Neuronal stem cell (in vitro differentiated cells): ENCODE measurements around the gene PIK3CD.

Experiments
- DNase-seq: peaks from one replicate; pipeline ENCODE4 v3.0.0-alpha.2; 2013; ENCODE audit warnings: low spot score
- H2AFZ ChIP-seq: one replicate; pipeline ENCODE4 v1.6.1; 2013; ENCODE audit warnings: mild to moderate bottlenecking, low read length, inconsistent platforms
- H2AK5ac ChIP-seq: 2 replicates; pipeline ENCODE4 v1.6.1; 2013; ENCODE audit warnings: low read depth, mild to moderate bottlenecking, inconsistent platforms, low read length, moderate library complexity, mixed read lengths
- H2BK120ac ChIP-seq: 2 replicates; pipeline ENCODE4 v1.6.1; 2013; ENCODE audit warnings: low read depth, mild to moderate bottlenecking, inconsistent platforms, low read length, moderate library complexity, mixed read lengths
- H2BK12ac ChIP-seq: one replicate; pipeline ENCODE4 v1.6.1; 2013; ENCODE audit warnings: low read length, inconsistent platforms
- H2BK15ac ChIP-seq: 2 replicates; pipeline ENCODE4 v1.6.1; 2013; ENCODE audit warnings: mild to moderate bottlenecking, low read length, inconsistent platforms, mixed read lengths
- H2BK5ac ChIP-seq: one replicate; pipeline ENCODE4 v1.6.1; 2013; ENCODE audit warnings: inconsistent platforms, mild to moderate bottlenecking, low read length, moderate library complexity
- H3K14ac ChIP-seq: one replicate; pipeline ENCODE4 v1.6.1; 2013; ENCODE audit warnings: low read length, inconsistent platforms
- H3K18ac ChIP-seq: 2 replicates; pipeline ENCODE4 v1.6.1; 2013; ENCODE audit warnings: low read length, inconsistent platforms
- H3K23ac ChIP-seq: 2 replicates; pipeline ENCODE4 v1.6.1; 2013; ENCODE audit warnings: low read depth, mild to moderate bottlenecking, mixed read lengths, low read length, inconsistent platforms; ENCODE audit not compliant: poor library complexity
- H3K27ac ChIP-seq: replicated peaks from 3 replicates; pipeline ENCODE4 v1.5.1; 2013; ENCODE audit warnings: low read length, inconsistent platforms
- H3K27me3 ChIP-seq, 3 experiments: 2 replicates each; pipeline ENCODE4 v1.6.1; 2013; ENCODE audit warnings: low read length in 3 of 3, mild to moderate bottlenecking in 2 of 3, inconsistent platforms in 1 of 3, low read depth in 1 of 3, mixed read lengths in 1 of 3, moderate library complexity in 1 of 3; ENCODE audit not compliant: control insufficient read depth in 3 of 3, insufficient read depth in 3 of 3
- H3K36me3 ChIP-seq, 2 donors: replicated peaks in 1 of 2; 2 replicates each; pipeline ENCODE4 v1.6.1; 2013; ENCODE audit warnings: low read length in 2 of 2; ENCODE audit not compliant: control insufficient read depth in 2 of 2, insufficient read depth in 2 of 2
- H3K4ac ChIP-seq: 2 replicates; pipeline ENCODE4 v1.6.1; 2013; ENCODE audit warnings: inconsistent platforms, mild to moderate bottlenecking, low read length, moderate library complexity
- H3K4me1 ChIP-seq, 2 donors: 1 replicate in 1 of 2; 2 replicates in 1 of 2; pipeline ENCODE4 v1.6.1; 2013; ENCODE audit warnings: low read length in 2 of 2, low read depth in 1 of 2; ENCODE audit not compliant: control insufficient read depth in 2 of 2, insufficient read depth in 1 of 2
- H3K4me2 ChIP-seq: one replicate; pipeline ENCODE4 v1.6.1; 2013; ENCODE audit warnings: mild to moderate bottlenecking, low read length, inconsistent platforms; ENCODE audit not compliant: insufficient read depth, poor library complexity, severe bottlenecking
- H3K4me3 ChIP-seq, 2 donors: 2 replicates each; pipeline ENCODE4 v1.5.1; 2013; ENCODE audit warnings: low read length in 2 of 2, mild to moderate bottlenecking in 2 of 2, inconsistent platforms in 1 of 2, moderate library complexity in 1 of 2
- H3K79me1 ChIP-seq: one replicate; pipeline ENCODE4 v1.6.1; 2013; ENCODE audit warnings: low read depth, mild to moderate bottlenecking, inconsistent platforms, low read length, moderate library complexity
- H3K9ac ChIP-seq: one replicate; pipeline ENCODE4 v1.6.1; 2013; ENCODE audit warnings: mild to moderate bottlenecking, low read depth, low read length, inconsistent platforms; ENCODE audit not compliant: poor library complexity
- H3K9me3 ChIP-seq, 2 donors: replicated peaks in 1 of 2; 2 replicates each; pipeline versions ENCODE3 to v1.6.1; 2013; ENCODE audit warnings: low read length in 2 of 2, mild to moderate bottlenecking in 2 of 2, inconsistent platforms in 1 of 2, low read depth in 1 of 2, mixed read lengths in 1 of 2, moderate library complexity in 1 of 2; ENCODE audit not compliant: control insufficient read depth in 2 of 2, insufficient read depth in 1 of 2
- H4K8ac ChIP-seq: one replicate; pipeline ENCODE4 v1.6.1; 2013; ENCODE audit warnings: low read depth, mild to moderate bottlenecking, inconsistent platforms, low read length, moderate library complexity
- H4K91ac ChIP-seq: one replicate; pipeline ENCODE4 v1.6.1; 2013; ENCODE audit warnings: low read length, low read depth, mild to moderate bottlenecking, inconsistent platforms; ENCODE audit not compliant: poor library complexity
- WGBS, 2 donors: extraction: QIAGEN DNeasy Blood & Tissue Kit; methylation state at CpG; one replicate each; pipeline ENCODE4 v1.1.7; 2013; ENCODE audit warnings: missing lambda C conversion rate in 2 of 2, mixed read lengths in 1 of 2; ENCODE audit not compliant: insufficient read length in 2 of 2, insufficient replicate concordance in 1 of 2; ENCODE audit errors: extremely low coverage in 2 of 2; 5-methylcytosine and 5-hydroxymethylcytosine counted together

PIK3CD gene

DNA sequence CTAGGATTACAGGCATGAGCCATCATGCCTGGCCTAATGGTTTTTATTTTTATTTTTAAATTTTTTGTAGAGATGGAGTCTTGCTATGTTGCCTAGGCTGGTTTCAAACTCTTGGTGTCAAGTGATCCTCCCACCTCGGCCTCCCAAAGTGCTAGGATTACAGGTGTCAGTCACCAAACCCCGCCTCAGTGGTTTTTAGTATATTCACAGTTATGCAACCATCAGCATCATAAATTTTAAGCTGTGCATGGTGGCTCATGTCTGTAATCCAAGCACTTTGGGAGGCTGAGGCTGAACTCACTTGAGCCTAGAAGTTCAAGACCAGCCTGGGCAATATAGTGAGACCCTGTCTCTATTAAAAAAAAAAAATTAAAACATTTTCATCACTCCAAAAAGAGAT, 28.6 kb downstream of the PIK3CD start:
- H4K91ac ChIP-seq = no peak overlapping the region
- no peak overlapping the region for H3K4ac ChIP-seq
- DNase-seq = no peak
- H2BK5ac ChIP-seq = no peak overlapping the region
- H3K79me1 ChIP-seq = no peaks in the 10 kb centered on the region
- H3K9ac ChIP-seq = no peak overlapping the region
- H2AFZ ChIP-seq = no peak overlapping the region
- H3K4me2 ChIP-seq = no peak overlapping the region
- no peak overlapping the region for H3K27ac ChIP-seq
- no peak overlapping the region for H3K18ac ChIP-seq
- H3K14ac ChIP-seq = no peak overlapping the region
- no peak overlapping the region for H2BK120ac ChIP-seq
- no peak overlapping the region for H2AK5ac ChIP-seq
- H2BK15ac ChIP-seq = no peak overlapping the region
- H3K9me3 ChIP-seq = peaks cover 0 to 2% of the 10 kb centered on the region in 2 donors
- H4K8ac ChIP-seq = no peak overlapping the region
- H3K4me3 ChIP-seq = no peak overlapping the region
- no peak overlapping the region for H2BK12ac ChIP-seq
- WGBS, 2 donors = no CpG with 5 or more reads among the region's 2 CpGs
- H3K27me3 ChIP-seq = no peaks in the 10 kb centered on the region
- no peaks in the 10 kb centered on the region for H3K36me3 ChIP-seq
- no peaks in the 10 kb centered on the region for H3K4me1 ChIP-seq
- H3K23ac ChIP-seq = no peak overlapping the region

DNA sequence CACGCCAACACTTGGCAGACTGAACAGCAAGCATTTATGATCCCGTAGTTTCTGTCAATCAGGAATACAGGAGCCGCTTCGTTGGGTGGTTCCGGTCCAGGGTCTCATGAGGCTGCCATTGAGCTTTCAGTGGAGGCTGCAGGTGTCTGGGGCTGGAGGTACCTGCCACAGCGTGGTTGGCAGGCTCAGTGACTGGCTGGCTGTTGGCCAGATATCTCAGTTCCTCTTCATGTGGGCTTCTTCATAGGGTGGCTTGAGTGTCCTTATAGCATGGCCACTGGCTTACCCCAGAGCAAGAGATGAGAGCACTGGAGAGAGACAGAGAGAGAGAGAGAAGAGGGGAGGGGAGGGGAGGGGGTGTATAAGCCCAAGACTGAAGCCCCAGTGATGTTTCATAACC, 29.3 kb downstream of the PIK3CD start:
- H3K27me3 ChIP-seq = peaks cover 0 to 2% (median 0%) of the 10 kb centered on the region in 3 experiments
- no peak overlapping the region for H3K4ac ChIP-seq
- no peak overlapping the region for H3K23ac ChIP-seq
- no peak overlapping the region for H3K4me2 ChIP-seq
- peaks cover 0 to 2% of the 10 kb centered on the region in 2 donors for H3K9me3 ChIP-seq
- H4K91ac ChIP-seq = no peak overlapping the region
- no peaks in the 10 kb centered on the region for H3K36me3 ChIP-seq
- no peaks in the 10 kb centered on the region for H3K4me1 ChIP-seq
- no peak for DNase-seq
- no peak overlapping the region for H2AFZ ChIP-seq
- no peak overlapping the region for H3K4me3 ChIP-seq
- no peak overlapping the region for H3K27ac ChIP-seq
- no peak overlapping the region for H2BK120ac ChIP-seq
- no peaks in the 10 kb centered on the region for H3K79me1 ChIP-seq
- no peak overlapping the region for H3K14ac ChIP-seq
- H3K9ac ChIP-seq = no peak overlapping the region
- no peak overlapping the region for H2AK5ac ChIP-seq
- no peak overlapping the region for H2BK5ac ChIP-seq
- H4K8ac ChIP-seq = peak overlapping the region; percentile 26
- peak overlapping the region; percentile 69 for H3K18ac ChIP-seq
- no peak overlapping the region for H2BK15ac ChIP-seq
- no peak overlapping the region for H2BK12ac ChIP-seq
- no CpG with 5 or more reads among the region's 6 CpGs for WGBS, 2 donors

DNA sequence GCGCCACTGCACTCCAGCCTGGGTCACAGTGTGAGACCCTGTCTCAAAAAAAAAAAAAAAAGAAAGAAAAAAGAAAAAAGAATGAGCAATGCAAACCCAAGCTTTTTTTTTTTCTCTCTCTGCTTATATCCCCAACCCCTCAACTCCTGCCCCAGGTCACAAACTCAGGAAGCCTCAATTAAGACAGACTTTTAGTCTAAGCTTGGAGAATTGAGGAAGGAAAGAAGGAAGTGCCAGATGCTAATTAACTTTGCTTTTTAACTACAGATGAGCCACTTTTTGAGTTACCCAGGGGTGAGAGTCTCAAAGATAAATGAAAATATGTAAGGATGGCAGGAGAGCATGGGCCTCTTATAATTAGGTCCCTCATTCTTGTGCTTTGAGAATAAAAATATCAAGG, 33.3 kb downstream of the PIK3CD start:
- no CpG with 5 or more reads among the region's 1 CpG for WGBS, 2 donors
- H2BK15ac ChIP-seq = no peak overlapping the region
- H3K4me2 ChIP-seq = no peak overlapping the region
- no peak overlapping the region for H3K9ac ChIP-seq
- H3K4ac ChIP-seq = no peak overlapping the region
- no peak overlapping the region for H4K91ac ChIP-seq
- H3K18ac ChIP-seq = no peak overlapping the region
- H4K8ac ChIP-seq = no peak overlapping the region
- no peak overlapping the region for H3K14ac ChIP-seq
- no peak overlapping the region for H3K23ac ChIP-seq
- H2BK5ac ChIP-seq = no peak overlapping the region
- H3K4me1 ChIP-seq = peaks cover 7% of the 10 kb centered on the region in 2 donors
- no peak overlapping the region for H2BK12ac ChIP-seq
- no peak overlapping the region for H2BK120ac ChIP-seq
- H3K36me3 ChIP-seq = no peaks in the 10 kb centered on the region
- no peak overlapping the region for H3K4me3 ChIP-seq
- no peak overlapping the region for H2AFZ ChIP-seq
- no peak for DNase-seq
- H3K27me3 ChIP-seq = peaks cover 0 to 30% (median 24%) of the 10 kb centered on the region in 3 experiments
- H2AK5ac ChIP-seq = no peak overlapping the region
- H3K79me1 ChIP-seq = no peaks in the 10 kb centered on the region
- H3K9me3 ChIP-seq = no peaks in the 10 kb centered on the region
- no peak overlapping the region for H3K27ac ChIP-seq

DNA sequence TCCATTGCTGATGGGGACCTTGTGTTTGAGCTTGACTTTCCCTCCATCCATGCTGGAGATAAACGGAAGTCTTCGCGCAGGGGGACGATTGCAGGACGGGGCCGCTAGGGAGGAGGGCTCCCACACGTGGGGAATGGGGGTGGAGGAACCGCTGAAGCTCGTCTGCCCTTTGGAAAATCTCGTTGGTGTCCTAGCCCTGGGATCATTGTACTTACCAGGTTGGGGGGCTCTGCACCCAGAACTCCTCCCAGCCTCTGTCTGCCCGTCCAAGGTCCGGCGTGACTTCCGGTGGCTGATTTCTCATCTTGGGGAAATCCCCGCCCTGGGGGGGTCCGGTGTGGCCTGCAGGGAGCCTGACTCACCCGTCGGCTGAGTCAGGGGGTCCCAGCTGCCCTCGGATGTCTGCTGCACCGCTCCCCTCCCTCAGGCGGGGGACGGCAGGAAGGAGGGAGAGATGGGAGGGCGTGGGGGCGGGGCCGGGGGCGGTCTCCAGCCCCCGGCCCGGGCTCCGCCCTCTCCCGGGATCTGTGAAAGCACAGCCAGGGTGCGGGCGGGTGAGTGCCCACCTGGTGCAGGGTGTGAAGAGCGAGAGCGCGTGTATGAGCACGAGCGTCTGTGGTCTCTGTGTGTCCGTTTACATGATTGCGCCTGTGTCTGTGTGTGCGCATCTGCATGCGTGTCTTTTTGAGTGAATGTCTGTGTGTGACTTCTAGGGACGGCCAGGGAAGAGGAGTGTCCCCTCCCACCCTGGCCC, 35.8 kb downstream of the PIK3CD start:
- Histone ChIP-seq H3K18ac (peak overlapping the region; percentile 94), H3K4me1 (peaks cover 9 to 10% of the 10 kb centered on the region in 2 donors), H3K23ac (peak overlapping the region; percentile 85), H2AFZ (peak overlapping the region; percentile 94), H4K8ac (no peak overlapping the region), H3K79me1 (no peaks in the 10 kb centered on the region), H4K91ac (no peak overlapping the region), H2BK15ac (peak overlapping the region; percentile 11), H2BK12ac (no peak overlapping the region), H3K4me2 (peak overlapping the region; percentile 95), H2AK5ac (no peak overlapping the region), H3K9ac (peak overlapping the region; percentile 75), H2BK120ac (no peak overlapping the region), H3K36me3 (no peaks in the 10 kb centered on the region), H3K27ac (no peak overlapping the region), H3K4me3 (peak overlapping the region; percentile 43 to 85), H3K4ac (no peak overlapping the region), H2BK5ac (peak overlapping the region; percentile 48), H3K27me3 (peaks cover 0 to 54% (median 35%) of the 10 kb centered on the region in 3 experiments), H3K14ac (no peak overlapping the region), H3K9me3 (no peaks in the 10 kb centered on the region)
- no CpG with 5 or more reads among the region's 42 CpGs for WGBS, 2 donors
- DNase-seq = peak; percentile 66
